ENCODE results near the gene SH3D21.

DNA sequence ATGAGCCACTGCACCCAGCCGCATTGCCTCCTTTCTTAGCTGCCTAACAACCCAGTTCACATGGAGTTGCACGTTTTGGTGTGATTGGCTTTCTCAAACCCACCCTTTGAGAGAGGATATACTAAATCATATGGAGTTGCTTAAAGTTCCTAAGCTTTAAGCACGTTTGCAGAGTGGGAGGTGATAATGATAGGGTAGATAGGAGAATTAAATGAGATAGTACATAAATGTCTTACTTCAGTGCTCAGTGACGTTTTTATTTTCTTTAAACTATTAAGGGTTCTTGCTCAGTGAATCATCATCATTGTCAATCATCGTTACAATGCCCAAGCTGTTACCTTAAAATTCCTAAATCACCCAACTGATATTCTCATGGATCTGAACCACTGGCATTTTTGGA is 2.9 kb upstream of the SH3D21 start:
- TF ChIP-seq, protein P1, sequence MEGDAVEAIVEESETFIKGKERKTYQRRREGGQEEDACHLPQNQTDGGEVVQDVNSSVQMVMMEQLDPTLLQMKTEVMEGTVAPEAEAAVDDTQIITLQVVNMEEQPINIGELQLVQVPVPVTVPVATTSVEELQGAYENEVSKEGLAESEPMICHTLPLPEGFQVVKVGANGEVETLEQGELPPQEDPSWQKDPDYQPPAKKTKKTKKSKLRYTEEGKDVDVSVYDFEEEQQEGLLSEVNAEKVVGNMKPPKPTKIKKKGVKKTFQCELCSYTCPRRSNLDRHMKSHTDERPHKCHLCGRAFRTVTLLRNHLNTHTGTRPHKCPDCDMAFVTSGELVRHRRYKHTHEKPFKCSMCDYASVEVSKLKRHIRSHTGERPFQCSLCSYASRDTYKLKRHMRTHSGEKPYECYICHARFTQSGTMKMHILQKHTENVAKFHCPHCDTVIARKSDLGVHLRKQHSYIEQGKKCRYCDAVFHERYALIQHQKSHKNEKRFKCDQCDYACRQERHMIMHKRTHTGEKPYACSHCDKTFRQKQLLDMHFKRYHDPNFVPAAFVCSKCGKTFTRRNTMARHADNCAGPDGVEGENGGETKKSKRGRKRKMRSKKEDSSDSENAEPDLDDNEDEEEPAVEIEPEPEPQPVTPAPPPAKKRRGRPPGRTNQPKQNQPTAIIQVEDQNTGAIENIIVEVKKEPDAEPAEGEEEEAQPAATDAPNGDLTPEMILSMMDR (IDR thresholded peaks at IDR 0.05), result no peak
- TF ChIP-seq POLR2A (IDR thresholded peaks at IDR 0.05), result no peak

Data from thyroid gland (tissue), 4 donors.